DOHH2 (cell line): ENCODE results near the gene DNAH10.

Source experiments
- H3F3A ChIP-seq: fragments of 200-600 bp; sonication (generic), shearing (Covaris generic); 2 replicates; pipeline ENCODE4 v1.6.0; 2016; ENCODE audit warnings: antibody characterized with exemption, mild to moderate bottlenecking; ENCODE audit not compliant: control insufficient read depth, insufficient read depth
- H3K27ac ChIP-seq: fragments of 200-600 bp; sonication (generic); 2 replicates; pipeline ENCODE4 v1.5.1; 2014; ENCODE audit warnings: low read depth, mild to moderate bottlenecking, low read length, moderate library complexity
- H3K27me3 ChIP-seq: fragments of 200-600 bp; sonication (generic); 2 replicates; pipeline ENCODE4 v1.6.1; 2014; ENCODE audit warnings: mild to moderate bottlenecking, low read length, mixed read lengths; ENCODE audit not compliant: control insufficient read depth
- H3K36me3 ChIP-seq: fragments of 200-600 bp; sonication (generic); 2 replicates; pipeline ENCODE4 v1.6.1; 2014; ENCODE audit warnings: mild to moderate bottlenecking, low read length, moderate library complexity, mixed read lengths; ENCODE audit not compliant: control insufficient read depth
- H3K4me1 ChIP-seq: fragments of 200-600 bp; sonication (generic); 2 replicates; pipeline ENCODE4 v1.6.1; 2014; ENCODE audit warnings: mild to moderate bottlenecking, low read length, mixed read lengths; ENCODE audit not compliant: control insufficient read depth
- H3K4me2 ChIP-seq: fragments of 200-600 bp; sonication (generic); 2 replicates; pipeline ENCODE4 v1.6.0; 2014; ENCODE audit warnings: mild to moderate bottlenecking, low read length, moderate library complexity
- H3K4me3 ChIP-seq: fragments of 200-600 bp; sonication (generic); 2 replicates; pipeline ENCODE4 v1.5.1; 2014; ENCODE audit warnings: mild to moderate bottlenecking, low read length, mixed read lengths
- H3K79me2 ChIP-seq: fragments of 200-600 bp; sonication (generic); 2 replicates; pipeline ENCODE4 v1.6.1; 2014; ENCODE audit warnings: mild to moderate bottlenecking, low read length, mixed read lengths; ENCODE audit not compliant: control insufficient read depth
- H3K9me2 ChIP-seq: fragments of 200-600 bp; sonication (generic); replicated peaks from 2 replicates; pipeline ENCODE4 v1.6.1; 2014; ENCODE audit warnings: mild to moderate bottlenecking, low read length, mixed read lengths; ENCODE audit not compliant: control insufficient read depth
- H3K9me3 ChIP-seq: fragments of 200-600 bp; sonication (generic); 2 replicates; pipeline ENCODE4 v1.6.1; 2014; ENCODE audit warnings: antibody characterized with exemption, low read length, mixed read lengths; ENCODE audit not compliant: control insufficient read depth, insufficient read depth
- H4K20me1 ChIP-seq: fragments of 200-600 bp; sonication (generic); 2 replicates; pipeline ENCODE4 v1.6.0; 2014; ENCODE audit warnings: low read depth, mild to moderate bottlenecking, antibody characterized with exemption, low read length, moderate library complexity; ENCODE audit not compliant: control insufficient read depth, insufficient read depth
- EZH2phosphoT487 ChIP-seq: fragments of 200-600 bp; sonication (generic); IDR thresholded peaks from 2 replicates; pipeline ENCODE4 v1.6.1; 2017; ENCODE audit warnings: borderline replicate concordance, mild to moderate bottlenecking, antibody characterized with exemption, low read length, moderate library complexity, mixed read lengths
- TF ChIP-seq, protein P1 (sequence below): fragments of 200-600 bp; sonication (generic); IDR thresholded peaks from one replicate; pipeline ENCODE4 v1.5.1; 2014; ENCODE audit warnings: antibody characterized with exemption, mild to moderate bottlenecking, low read depth, low read length; ENCODE audit not compliant: poor library complexity, severe bottlenecking

DNAH10 gene

DNA sequence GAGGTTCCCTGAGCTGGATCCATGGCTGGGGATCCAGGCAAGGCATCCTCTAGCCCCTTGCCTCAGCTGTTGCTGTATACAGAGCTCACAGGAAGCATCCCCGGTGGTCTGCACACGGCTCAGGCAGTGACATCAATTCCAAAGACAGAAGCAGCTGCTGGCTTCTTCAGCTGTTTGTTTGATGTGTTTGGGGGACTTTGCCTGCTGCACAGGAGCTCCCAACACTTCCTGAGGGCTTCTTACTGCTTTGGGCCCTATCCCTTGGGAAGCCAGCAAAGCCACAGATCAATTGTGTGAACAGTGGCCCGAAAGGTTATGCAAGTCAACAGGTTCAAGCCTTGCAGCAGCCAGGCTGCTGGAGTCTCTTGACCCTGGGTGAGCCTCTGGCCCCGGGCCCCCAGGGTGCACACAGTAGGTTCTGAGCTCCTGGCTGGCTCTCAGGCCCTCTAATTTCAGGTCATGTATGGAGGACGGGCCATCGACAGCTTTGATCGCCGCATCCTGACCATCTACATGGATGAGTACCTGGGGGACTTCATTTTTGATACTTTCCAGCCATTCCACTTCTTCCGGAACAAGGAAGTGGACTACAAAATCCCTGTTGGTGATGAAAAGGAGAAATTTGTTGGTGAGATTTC is 168.0 kb downstream of the DNAH10 start:
- Histone ChIP-seq H3K79me2 (no peaks in the 10 kb centered on the region), H3K9me2 (no peaks in the 10 kb centered on the region), H3F3A (no peaks in the 10 kb centered on the region), H3K36me3 (no peaks in the 10 kb centered on the region), H3K27me3 (peaks cover 21% of the 10 kb centered on the region), H3K27ac (no peak overlapping the region), H3K4me2 (no peak overlapping the region), H4K20me1 (no peaks in the 10 kb centered on the region), H3K4me3 (no peak overlapping the region), H3K4me1 (no peaks in the 10 kb centered on the region), H3K9me3 (no peaks in the 10 kb centered on the region)
- no peak for TF ChIP-seq EZH2phosphoT487
- TF ChIP-seq, protein P1, sequence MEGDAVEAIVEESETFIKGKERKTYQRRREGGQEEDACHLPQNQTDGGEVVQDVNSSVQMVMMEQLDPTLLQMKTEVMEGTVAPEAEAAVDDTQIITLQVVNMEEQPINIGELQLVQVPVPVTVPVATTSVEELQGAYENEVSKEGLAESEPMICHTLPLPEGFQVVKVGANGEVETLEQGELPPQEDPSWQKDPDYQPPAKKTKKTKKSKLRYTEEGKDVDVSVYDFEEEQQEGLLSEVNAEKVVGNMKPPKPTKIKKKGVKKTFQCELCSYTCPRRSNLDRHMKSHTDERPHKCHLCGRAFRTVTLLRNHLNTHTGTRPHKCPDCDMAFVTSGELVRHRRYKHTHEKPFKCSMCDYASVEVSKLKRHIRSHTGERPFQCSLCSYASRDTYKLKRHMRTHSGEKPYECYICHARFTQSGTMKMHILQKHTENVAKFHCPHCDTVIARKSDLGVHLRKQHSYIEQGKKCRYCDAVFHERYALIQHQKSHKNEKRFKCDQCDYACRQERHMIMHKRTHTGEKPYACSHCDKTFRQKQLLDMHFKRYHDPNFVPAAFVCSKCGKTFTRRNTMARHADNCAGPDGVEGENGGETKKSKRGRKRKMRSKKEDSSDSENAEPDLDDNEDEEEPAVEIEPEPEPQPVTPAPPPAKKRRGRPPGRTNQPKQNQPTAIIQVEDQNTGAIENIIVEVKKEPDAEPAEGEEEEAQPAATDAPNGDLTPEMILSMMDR, result no peak

DNA sequence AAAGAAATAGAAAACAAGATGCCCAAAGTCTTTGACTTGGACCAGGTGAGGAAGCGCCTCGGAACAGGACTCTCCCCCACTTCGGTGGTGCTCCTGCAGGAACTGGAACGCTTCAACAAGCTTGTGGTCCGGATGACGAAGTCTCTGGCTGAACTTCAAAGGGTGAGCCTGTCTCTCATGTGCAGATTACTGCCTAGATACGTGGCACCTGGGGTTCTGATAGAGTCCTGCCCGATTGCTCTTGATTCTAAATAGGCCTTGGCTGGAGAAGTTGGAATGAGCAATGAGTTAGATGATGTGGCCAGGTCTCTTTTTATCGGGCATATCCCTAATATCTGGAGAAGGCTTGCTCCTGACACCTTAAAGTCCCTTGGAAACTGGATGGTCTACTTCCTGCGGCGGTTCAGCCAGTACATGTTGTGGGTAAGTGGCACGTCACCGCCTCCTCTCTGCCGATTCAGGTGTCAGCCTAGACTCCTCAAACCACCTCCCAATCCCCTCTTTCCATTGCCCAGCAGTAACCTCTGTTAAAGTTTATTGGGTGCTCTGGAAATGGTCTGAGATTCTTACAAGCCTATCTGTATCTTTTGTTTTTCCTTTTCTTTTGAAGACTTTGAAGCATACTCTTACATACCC is 169.7 kb downstream of the DNAH10 start:
- H3K4me1 ChIP-seq, result no peaks in the 10 kb centered on the region
- no peak overlapping the region for H3K4me2 ChIP-seq
- H3K4me3 ChIP-seq, result no peak overlapping the region
- H3K27ac ChIP-seq, result no peak overlapping the region
- TF ChIP-seq EZH2phosphoT487, result no peak
- TF ChIP-seq, protein P1, result no peak
- H3F3A ChIP-seq, result no peaks in the 10 kb centered on the region
- peaks cover 21% of the 10 kb centered on the region for H3K27me3 ChIP-seq
- no peaks in the 10 kb centered on the region for H3K9me3 ChIP-seq
- H3K36me3 ChIP-seq, result no peaks in the 10 kb centered on the region
- H4K20me1 ChIP-seq, result no peaks in the 10 kb centered on the region
- H3K79me2 ChIP-seq, result no peaks in the 10 kb centered on the region
- H3K9me2 ChIP-seq, result no peaks in the 10 kb centered on the region

DNA sequence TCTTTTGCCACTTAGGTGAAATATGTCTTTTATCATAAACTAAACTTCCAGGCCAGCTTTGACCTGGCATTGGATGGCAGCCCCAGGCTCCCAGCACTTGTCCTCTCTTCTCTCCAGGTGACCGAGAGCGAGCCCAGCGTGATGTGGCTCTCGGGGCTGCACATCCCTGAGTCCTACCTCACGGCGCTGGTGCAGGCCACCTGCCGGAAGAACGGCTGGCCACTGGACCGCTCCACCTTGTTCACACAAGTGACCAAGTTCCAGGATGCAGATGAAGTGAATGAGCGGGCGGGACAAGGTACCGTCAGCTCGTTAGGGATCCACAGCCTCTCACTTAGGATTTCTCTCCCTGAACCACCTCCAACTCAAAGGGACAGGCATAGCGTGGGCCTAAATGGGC is 171.1 kb downstream of the DNAH10 start:
- Histone ChIP-seq H4K20me1 (no peaks in the 10 kb centered on the region), H3F3A (no peaks in the 10 kb centered on the region), H3K4me3 (no peak overlapping the region), H3K27me3 (peaks cover 14% of the 10 kb centered on the region), H3K4me1 (no peaks in the 10 kb centered on the region), H3K9me2 (no peaks in the 10 kb centered on the region), H3K4me2 (no peak overlapping the region), H3K79me2 (no peaks in the 10 kb centered on the region), H3K27ac (no peak overlapping the region), H3K36me3 (no peaks in the 10 kb centered on the region), H3K9me3 (no peaks in the 10 kb centered on the region)
- TF ChIP-seq, protein P1, result no peak
- TF ChIP-seq EZH2phosphoT487, result no peak
